NCI-H146 treated with DMSO at 0.1 percent for 48 hours (cell line): ENCODE results near the gene VSIG10L.

Source experiments
- DNase-seq: peaks from one replicate; lab custom pipeline; 2025; ENCODE audit not compliant: unreplicated experiment; lab: John Stamatoyannopoulos, UW

Gene VSIG10L

DNA sequence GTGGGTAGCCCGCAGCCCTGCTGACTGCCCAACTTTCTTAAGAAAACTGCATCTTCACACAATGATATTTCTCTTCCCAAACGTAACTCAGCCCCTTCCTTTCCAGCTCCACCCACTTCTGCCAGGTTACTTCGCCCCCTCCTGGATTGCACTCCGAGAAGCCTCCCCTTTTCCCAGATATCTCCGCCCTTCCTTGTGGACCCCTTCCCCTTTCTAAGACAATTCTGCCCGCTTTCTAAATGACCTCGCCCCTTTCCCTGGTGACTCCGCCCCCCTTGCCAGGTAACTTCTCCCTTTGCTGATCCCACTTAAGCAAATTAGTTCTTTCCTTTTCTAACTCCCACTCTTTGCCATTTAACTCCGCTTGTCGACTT lies 2.6 kb downstream of the VSIG10L start:
- no peak for DNase-seq

DNA sequence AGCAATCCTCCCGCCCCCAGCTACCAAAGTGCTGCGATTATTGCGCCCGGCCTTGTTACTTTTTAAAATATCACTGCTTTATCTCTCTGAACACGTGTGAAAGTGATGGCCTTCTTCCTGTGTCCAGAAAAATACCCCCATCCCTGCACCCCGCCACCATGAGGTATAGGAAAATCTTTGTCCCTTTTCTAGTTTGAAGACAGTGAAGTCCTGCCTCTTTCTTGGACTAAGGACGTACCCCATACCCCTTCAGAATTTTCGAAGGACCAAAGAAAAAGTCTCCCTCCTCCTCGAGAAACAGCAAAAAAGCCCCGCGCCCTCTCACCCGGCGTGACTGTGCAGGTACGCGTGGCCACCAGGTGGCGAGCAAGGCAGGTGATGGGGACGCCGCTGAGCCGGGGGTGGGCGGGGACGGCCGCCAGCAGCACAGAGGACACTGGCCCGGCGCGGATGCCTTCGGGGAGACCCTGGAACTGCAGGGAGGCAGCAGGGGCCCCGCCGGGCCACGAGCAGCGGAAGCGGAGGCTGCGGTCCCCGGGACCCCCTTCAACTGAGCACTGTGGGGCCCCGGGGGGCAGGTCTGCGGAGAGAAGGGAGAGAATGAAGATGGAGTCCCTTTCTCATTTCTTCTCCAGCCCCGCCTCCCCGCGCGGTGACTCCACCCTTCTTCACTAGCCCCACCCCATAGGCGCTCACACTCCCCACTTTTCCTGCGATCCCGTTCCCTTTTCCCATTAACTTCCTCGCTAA lies 3.2 kb downstream of the VSIG10L start:
- DNase-seq = peak; percentile 5

DNA sequence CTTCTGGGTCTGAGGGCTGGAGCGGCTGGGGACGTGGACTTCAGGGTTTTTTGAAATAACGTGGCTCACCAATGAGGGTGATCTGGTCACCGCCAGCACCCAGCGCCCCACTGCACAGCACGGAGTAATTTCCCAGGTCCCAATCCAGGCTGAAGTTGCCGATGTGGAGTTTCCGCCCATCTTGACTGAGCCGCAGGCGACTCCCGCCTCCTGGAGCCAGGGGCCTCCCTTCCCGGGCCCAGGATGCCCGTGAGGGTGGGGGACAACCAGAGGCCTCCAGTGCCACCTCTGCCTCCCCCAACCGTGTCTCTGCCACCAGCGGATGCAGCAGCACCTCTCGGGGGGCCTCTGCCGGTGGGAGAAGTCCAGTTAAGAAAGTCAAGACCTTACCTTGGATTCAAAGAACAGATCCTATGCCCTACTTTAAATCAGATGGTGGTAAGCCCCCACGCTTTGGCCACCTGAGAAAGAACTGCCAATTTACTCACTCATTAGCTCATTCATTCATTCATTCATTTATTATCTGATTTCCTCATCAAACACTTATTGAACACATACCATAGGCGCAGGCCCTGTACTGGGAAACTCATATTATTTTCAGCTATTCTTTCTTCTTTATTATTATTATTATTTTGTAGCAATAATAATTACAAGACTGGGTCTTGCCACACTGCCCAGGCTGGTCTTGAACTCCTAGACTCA lies 3.9 kb downstream of the VSIG10L start:
- DNase-seq = no peak

DNA sequence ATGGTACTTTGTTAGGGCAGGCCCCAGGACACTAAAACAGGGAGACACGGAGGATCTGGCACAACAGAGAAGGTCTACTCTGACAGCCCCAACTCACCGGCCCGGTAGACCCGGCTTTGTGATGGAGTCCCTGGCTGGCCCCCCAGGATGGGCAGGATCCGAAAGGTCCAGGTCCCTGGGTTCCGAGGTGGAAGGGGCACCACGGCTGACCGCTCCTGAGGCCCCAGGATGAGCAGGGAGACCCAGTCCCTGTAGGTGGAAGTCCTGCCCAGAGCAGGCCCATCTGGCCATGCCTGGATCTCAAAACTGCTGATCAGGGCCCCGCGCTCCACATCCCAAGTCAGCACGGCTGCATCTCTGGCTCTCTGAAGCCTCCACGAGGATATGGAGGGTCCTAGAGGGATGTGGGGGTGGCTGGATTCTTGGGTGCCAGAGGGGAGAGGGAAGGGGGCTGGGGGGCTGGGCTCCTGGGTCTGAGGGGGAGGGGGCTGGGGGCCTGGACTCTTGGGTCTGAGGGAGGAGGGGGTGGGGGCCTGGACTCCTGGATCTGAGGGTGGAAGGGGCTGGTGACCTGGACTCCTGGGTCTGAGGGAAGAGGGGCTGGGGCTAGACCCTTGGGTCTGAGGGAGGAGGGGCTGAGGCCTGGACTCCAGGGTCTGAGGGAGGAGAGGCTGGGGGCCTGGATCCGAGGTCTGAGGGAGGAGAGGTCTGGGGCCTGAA lies 4.6 kb downstream of the VSIG10L start:
- DNase-seq = no peak

DNA sequence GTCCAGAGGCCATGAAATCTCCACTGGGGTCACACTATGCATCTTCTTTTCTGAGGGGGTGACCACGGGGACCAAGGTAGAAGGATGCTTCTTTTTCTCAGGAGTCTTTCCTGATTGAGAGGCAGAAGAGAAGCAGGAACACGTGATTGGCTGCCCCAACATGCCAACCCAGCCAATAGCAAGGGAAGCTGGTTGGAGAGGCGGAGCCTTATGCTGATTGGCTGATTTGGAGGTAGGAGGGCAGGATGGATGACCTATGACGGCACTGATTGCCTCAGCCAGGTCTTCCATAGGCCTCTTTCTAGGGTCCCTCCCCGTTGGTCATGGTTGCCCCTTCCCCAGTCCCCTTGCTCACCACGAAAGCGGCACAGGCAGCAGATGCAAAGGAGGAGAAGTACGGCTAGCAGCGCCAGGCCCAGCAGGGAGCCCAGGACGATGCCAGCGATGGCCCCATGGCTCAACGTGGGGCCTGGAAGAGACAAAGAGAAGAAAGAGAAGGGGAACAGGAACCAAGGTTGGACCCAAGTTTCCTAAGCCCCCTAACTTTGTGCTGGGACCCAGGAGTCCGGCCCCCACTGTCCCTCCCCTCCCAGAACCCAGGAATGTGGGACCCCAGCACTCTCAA lies 8.0 kb downstream of the VSIG10L start:
- DNase-seq = no peak

DNA sequence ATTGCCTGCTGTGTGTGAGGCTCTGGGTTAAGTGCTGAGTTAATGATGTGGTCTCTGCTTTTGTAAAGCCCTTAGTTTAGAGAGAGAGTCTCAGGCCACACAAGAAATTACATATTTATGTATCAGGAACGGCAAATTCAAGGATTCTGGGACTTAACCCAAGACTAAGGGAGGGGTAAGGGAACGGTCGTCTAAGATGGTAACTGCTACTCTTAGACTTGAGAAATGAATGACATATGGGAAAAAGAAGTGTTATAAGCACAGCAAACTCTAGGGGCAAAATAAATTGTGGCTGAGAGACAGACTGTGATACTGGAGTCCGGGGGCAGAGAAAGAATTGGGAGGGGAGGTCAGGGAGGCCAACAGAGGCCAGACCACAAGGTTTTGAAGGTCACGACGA lies 10.2 kb downstream of the VSIG10L start:
- DNase-seq = no peak

DNA sequence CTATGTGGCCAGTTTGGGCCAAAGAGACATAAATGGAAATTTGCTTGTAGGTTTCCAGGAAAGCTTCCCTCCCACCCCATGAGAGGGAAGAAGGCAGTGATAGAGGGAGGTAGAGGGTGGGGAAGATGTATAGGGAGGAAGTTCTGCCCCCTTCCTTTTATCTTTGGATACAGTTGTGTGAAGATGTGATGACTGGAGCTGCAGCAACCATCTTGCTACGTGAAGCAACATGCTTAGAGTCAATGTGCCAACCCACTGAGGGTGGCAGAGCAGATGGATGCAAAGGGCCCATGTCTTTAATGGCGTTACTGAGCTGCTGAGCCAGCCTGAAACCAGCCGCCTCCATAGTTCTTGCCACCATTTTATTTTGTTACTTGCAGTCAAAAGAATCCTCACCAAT lies 10.7 kb downstream of the VSIG10L start:
- no peak for DNase-seq

DNA sequence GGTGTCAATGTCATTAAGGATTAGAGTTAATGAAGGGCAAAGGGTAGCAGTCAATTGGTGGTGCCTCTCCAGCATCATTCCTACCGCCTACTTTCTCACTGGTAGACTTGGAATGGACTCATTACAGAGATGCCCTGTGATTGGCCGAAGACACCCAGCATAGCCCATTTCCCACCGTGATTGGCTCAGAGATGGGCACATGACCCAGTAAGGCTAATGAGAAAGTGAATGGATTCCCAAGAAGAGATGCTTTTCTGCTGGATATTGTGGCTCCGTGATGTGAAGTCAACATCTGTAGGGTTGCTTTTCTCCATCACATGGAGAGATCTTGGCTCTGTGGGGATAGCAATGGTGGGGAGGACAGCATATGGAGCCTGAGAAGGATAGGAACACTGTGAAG lies 11.6 kb downstream of the VSIG10L start:
- no peak for DNase-seq

DNA sequence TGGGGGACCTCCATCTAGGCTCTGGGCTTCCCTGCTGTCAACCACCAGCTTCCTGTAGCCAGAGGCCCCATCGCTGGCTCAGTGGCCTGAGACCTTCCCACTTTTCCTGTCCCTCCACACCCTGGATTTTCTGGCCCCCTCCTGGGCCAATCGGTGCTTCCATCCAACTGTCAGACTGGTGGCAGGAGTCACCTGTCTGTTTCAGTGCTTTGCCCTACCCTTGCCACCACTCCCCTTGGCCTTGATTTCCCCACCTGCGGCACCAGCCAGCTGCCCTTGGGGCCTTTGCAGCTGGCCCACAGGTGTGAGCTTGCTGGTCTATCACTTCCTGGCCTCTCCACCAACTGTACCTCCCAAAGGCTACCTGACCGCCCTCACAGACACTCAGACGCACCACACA lies 12.5 kb downstream of the VSIG10L start:
- DNase-seq = no peak

DNA sequence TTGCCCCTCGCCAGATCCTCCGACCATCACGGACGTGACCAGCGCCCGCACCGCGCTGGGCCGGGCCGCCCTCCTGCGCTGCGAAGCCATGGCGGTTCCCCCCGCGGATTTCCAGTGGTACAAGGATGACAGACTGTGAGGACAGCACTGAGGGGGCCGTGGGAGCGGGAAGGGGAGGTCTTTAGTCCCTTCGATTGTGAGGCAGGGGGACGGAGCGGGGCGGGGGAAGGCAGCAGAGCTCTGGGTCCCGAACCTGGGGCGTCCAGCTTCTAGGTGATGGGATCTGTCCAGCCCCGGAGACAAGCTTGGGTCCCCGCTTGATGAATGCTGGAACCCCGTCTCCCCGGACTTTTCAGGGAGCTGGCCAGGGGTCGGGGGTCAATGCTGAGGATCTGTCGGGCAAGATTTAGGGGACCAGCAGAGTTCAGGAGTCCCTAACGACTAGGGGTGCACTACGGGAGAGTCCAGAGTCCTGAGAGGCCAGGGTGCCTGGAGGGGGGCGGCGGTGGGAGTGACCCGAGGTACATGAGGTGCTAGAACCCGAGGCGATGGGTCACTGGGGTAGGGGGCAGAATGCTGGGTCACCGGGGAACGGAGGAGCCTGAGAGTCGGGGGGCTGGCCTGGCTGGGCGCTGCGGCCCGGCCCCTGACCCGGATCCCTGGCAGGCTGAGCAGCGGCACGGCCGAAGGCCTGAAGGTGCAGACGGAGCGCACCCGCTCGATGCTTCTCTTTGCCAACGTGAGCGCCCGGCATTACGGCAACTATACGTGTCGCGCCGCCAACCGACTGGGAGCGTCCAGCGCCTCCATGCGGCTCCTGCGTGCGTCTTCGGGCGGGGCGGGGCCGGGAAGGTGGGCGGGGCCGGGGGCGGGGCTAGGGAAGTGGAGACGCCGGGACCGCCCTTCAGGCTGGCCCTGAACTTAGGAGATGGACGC lies 14.6 kb downstream of the VSIG10L start:
- DNase-seq = no peak

DNA sequence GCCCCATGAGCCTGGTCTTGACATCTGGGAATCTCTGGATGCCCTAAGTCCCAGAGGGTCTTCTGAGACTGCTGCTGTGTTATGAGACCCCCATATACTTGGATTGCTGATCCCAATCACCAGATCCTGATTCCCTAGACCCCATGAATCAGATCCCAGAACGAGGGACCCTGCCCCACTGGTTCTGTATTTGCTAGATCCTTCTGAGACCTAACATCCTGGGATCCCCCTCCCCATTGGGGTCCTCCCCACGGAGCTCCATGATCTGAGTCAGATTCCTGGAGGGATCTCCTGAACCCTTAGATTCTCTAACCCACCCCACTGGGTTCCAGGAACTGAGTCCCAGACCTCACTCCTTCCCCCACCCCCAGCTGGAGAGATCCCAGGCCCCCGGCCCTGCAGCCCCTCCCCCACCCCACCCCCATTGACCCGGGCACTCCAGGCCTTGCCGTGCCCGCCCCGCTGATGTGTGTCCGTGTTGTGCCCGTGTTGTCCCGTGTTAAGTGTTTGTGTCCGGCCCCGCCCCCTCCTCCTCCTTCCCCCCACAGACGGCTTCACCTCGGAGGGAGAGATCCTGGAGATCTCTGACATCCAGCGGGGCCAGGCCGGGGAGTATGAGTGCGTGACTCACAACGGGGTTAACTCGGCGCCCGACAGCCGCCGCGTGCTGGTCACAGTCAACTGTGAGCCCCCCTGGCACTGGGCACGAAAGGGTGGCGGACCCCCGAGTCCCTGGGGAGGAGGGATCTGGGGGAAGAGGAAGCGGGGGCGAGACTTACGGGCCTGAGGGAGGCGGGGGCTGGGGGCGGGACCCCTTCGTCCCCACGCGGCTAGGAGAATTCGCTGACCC lies 15.5 kb downstream of the VSIG10L start:
- no peak for DNase-seq

DNA sequence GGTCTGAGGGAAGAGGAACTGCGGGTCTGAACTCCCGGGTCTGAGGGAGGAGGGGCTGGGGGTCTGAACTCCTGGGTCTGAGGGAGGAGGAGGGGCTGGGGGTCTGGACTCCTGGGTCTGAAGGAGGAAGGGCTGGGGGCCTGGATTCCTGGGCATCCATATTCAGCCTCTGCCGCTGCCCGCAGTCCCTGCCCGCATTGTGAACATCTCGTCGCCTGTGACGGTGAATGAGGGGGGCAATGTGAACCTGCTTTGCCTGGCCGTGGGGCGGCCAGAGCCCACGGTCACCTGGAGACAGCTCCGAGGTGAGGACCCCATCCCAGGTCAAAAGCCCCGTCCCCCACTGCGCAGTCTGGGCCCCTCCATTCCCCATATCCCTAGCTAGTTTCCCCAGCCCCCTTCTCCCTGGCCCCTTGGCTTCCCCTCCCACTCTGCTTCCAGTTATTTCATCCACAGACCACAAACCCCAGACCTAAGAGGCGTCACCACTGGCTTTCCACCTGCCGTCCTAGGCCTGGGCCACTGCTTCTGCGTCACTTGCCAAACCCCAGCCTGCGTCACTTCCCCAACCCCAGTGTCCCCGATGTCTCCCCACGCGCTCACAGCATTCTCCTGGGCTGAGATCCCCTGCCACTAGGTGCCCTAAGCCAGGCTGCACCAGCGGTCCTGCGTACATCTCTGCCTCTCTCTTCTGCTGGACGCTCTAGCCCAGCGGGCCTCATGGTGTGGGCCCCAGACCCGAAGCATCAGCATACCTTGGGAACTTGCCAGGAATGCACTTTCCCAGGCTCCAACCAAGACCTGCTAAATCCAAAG lies 16.6 kb downstream of the VSIG10L start:
- DNase-seq = no peak

DNA sequence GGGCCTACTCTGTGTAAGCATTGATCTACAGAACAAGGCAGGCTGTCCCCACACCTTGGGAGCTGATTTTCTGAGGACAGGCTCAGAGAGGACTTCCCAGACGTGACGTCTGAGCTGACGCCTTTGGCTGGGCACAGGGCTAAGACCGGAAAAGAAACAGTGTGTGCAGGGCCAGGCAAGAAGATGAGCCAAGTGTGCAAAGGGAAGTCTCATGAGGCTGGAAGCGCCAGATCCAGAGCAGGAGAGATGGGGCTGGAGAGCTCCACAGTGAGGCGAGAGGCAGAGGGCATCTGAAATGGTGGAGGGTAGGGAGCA lies 17.8 kb downstream of the VSIG10L start:
- no peak for DNase-seq

DNA sequence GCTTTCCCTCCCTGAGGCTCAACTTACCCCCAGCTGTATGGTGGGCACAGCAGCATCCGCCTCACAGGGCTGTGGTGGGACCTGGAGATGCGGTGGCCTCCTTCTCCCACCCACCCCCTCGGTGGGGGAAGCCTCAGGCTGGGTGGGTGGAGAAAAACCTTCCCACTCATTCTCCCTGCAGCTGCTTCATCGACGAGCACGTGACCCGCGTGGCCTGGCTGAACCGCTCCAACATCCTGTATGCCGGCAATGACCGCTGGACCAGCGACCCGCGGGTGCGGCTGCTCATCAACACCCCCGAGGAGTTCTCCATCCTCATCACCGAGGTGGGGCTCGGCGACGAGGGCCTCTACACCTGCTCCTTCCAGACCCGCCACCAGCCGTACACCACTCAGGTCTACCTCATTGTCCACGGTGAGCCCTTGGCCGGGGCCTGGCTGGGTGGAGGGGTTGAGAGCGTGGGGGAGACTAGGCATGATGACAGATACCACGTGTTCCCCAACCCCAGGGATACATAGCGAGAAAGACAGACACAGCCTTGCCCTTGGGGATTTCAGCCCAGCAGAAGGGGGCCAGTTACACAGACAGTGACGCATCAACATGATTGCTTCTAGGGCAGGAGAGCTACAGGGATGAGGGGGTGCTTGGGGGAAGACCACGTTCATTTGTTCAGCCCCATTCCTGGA lies 18.3 kb downstream of the VSIG10L start:
- no peak for DNase-seq

DNA sequence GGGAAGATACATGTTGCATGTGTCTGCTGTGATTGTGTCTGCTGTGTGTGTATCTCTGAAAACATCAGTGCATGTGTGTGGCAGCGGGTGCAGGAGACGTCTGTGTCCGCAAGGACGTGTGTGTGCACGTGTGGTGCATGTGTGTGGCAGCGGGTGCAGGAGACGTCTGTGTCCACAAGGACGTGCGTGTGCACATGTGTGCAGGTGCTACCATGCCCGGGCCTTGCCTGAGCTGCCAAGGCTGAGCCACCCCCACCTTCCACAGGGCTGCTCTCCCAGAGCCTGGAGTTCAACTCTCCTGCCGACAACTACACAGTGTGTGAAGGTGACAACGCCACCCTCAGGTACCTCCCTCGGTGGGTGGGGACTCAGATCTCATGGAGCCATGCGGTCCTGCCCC lies 20.1 kb downstream of the VSIG10L start:
- DNase-seq = no peak

DNA sequence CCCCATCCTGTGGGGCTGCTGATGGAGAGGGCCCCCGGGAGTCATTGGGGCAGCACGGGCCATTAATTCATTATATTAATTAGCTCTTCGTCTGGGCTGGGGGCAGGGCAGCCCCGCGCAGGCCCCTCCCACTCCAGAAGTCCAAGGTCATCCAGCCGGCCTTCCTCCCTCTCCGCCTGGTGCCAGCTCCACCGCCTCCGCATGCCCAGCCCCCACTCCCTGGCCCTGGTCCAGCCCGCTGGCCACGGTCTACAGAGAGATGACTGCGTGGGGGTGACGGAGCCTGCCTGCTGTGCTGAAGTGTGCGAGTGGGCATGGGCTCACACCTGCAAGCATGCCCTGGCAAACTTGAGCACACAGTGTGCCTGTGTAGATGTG lies 21.7 kb downstream of the VSIG10L start:
- DNase-seq = no peak

DNA sequence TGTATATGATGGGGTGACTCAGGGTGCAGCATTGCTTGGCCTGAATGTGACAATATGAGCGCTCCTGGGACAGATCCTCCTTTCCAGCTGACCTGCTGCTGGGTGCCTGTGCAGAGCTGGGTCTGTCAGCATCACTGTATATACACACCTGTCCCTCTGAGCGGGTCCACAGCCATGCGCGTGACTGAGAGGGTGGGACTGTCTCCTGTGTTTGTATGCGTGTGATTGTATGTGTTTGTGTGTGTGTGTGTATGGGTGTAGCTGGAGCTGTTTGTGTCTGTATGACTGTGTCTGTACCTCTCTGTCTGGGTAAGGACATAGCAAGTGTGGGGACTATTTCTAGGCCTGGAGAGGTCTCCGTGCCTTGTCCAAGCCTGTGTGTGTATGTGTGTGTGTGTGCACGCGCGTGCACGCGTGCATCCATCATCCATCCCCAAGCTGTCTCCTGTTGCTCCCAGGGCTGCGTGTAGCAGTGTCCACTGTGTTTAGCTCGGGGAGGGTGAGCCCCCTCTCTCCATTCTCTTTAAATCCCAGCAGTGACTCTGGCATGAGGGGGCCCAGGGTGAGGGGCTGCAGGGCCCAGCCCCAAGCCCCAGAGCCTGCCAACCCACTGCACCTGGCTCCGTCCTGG lies 22.2 kb downstream of the VSIG10L start:
- DNase-seq = no peak
